Mucosa of descending colon (tissue), 3 donors: Measurements from ENCODE around the gene GMDS. TPM values are rescaled to one million over a fixed set of nuclear protein-coding genes. Genes with fewer than 3 reads are reported as not detected.

Experiments
- ATAC-seq: fragments of 200-7000 bp; cut with Tn5 transposase; one replicate; pipeline ENCODE4 v1.9.1; 2020; ENCODE audit warnings: mild to moderate bottlenecking, moderate library complexity
- DNase-seq, 3 donors: peaks; one replicate each; pipeline ENCODE4 v3.0.0-alpha.2; 2020
- H3K36me3 ChIP-seq: fragments of 200-600 bp; one replicate; pipeline ENCODE4 v1.8.0; 2021; ENCODE audit warnings: low read depth, mild to moderate bottlenecking
- H3K4me1 ChIP-seq: fragments of 200-600 bp; one replicate; pipeline ENCODE4 v1.8.0; 2021; ENCODE audit warnings: low read depth, mild to moderate bottlenecking
- H3K4me3 ChIP-seq: fragments of 200-600 bp; one replicate; pipeline ENCODE4 v1.8.0; 2021; ENCODE audit warnings: mild to moderate bottlenecking
- H3K9me3 ChIP-seq: fragments of 200-600 bp; one replicate; pipeline ENCODE4 v1.8.0; 2021; ENCODE audit warnings: mild to moderate bottlenecking
- CTCF ChIP-seq: fragments of 200-600 bp; IDR thresholded peaks from one replicate; pipeline ENCODE4 v1.8.0; 2022; ENCODE audit warnings: antibody characterized with exemption, mild to moderate bottlenecking
- intact Hi-C, 2 donors: fragments of 100-400 bp; cut with DNase I in 1 of 2; cut with micrococcal nuclease in 1 of 2; formaldehyde crosslinking; loops; one replicate each; pipeline versions ENCODE4 v1.11.0 to v1.11.1; 2022; cut with DNase I, micrococcal nuclease
- total RNA-seq, 3 donors: library from RNA; stranded (reverse); fragmentation: NEBNext Ultra II Directional in 2 of 3; extraction: Animal tissue kit (Norgen Biotek cat#: 25700) in 2 of 3; gene quantifications; one replicate each; pipeline versions ENCODE4 v1.2.1 to v1.2.4, GENCODE V29; 2021 to 2023
- donor health status: DM: no; HTN: no; CAD: no; lungs with moderate emphysema.
- donor health status: DM: no; HTN: no; CAD: no.
- donor health status: DM: no; HTN: yes; CAD: no.

GMDS gene
- total RNA-seq, 3 donors from 2014 or later: 68.0 to 228 (median 135) TPM

GRCh38 chr6:2259574-2259973, 14.2 kb upstream of the GMDS start:
- DNase-seq: peak in 1 of 3 donors; percentile 25
- peaks cover 6% of the 10 kb centered on the region for H3K9me3 ChIP-seq
- no peaks in the 10 kb centered on the region for H3K36me3 ChIP-seq
- H3K4me1 ChIP-seq: peaks cover 23% of the 10 kb centered on the region
- no peak for TF ChIP-seq CTCF
- intact Hi-C loops: no loop called here
- H3K4me3 ChIP-seq: no peak overlapping the region
- no peak for ATAC-seq

GRCh38 chr6:2259002-2259494, 13.6 kb upstream of the GMDS start:
- Histone ChIP-seq H3K4me1 (peaks cover 23% of the 10 kb centered on the region), H3K4me3 (no peak overlapping the region), H3K36me3 (no peaks in the 10 kb centered on the region), H3K9me3 (peaks cover 6% of the 10 kb centered on the region)
- TF ChIP-seq CTCF: no peak
- intact Hi-C loops: no loop called here
- DNase-seq (peak in 1 of 3 donors; percentile 76), ATAC-seq (peak; percentile 95)

GRCh38 chr6:2258112-2258511, 12.7 kb upstream of the GMDS start:
- intact Hi-C loops: no loop called here
- Histone ChIP-seq H3K4me3 (no peak overlapping the region), H3K9me3 (peaks cover 6% of the 10 kb centered on the region), H3K36me3 (no peaks in the 10 kb centered on the region), H3K4me1 (peaks cover 23% of the 10 kb centered on the region)
- DNase-seq (no peak), ATAC-seq (peak; percentile 10)
- no peak for TF ChIP-seq CTCF

- Histone ChIP-seq H3K4me1 (peaks cover 23% of the 10 kb centered on the region), H3K4me3 (no peak overlapping the region), H3K9me3 (peaks cover 6% of the 10 kb centered on the region), H3K36me3 (no peaks in the 10 kb centered on the region)
- intact Hi-C loops: no loop called here
- ATAC-seq: peak; percentile 50
- peak; percentile 66 to 94 (median 74) for DNase-seq
- TF ChIP-seq CTCF: no peak
These were observed 12.0 kb upstream of the GMDS start for GRCh38 chr6:2257363-2257762.

GRCh38 chr6:2254747-2255146, 9.3 kb upstream of the GMDS start:
- ATAC-seq (no peak), DNase-seq (no peak)
- intact Hi-C loops: no loop called here
- TF ChIP-seq CTCF: no peak
- H3K36me3 ChIP-seq: no peaks in the 10 kb centered on the region
- H3K4me3 ChIP-seq: no peak overlapping the region
- H3K4me1 ChIP-seq: peaks cover 20% of the 10 kb centered on the region
- H3K9me3 ChIP-seq: peaks cover 6% of the 10 kb centered on the region

- no peak for DNase-seq
- no peaks in the 10 kb centered on the region for H3K9me3 ChIP-seq
- no peak overlapping the region for H3K4me3 ChIP-seq
- TF ChIP-seq CTCF: no peak
- no peaks in the 10 kb centered on the region for H3K36me3 ChIP-seq
- ATAC-seq: no peak
- intact Hi-C loops: no loop called here
- peaks cover 12% of the 10 kb centered on the region for H3K4me1 ChIP-seq
These were observed 3.7 kb upstream of the GMDS start for GRCh38 chr6:2249126-2249525.
